SK-N-SH (cell line): ENCODE results near the gene SNX12. TPM values are rescaled to one million over a fixed set of nuclear protein-coding genes. Genes with fewer than 3 reads are reported as not detected.
A peak's percentile ranks its signal among the peaks of the same experiment; 100 is the strongest.

Source experiments
- CTCF ChIA-PET: fragments of 300-600, 350-600 bp; formaldehyde crosslinking; extraction: SDS; loops from one replicate; lab custom pipeline; 2021; lab: Yijun Ruan, JAX
- POLR2A ChIA-PET: fragments of 350-600 bp; sonication (Branson Sonifier 250); formaldehyde crosslinking; extraction: SDS; loops from one replicate; lab custom pipeline; 2020; ENCODE audit warnings: antibody characterized with exemption, inconsistent platforms; lab: Yijun Ruan, JAX
- DNase-seq: peaks from one replicate; pipeline ENCODE4 v3.0.0; 2012
- H2AFZ ChIP-seq: fragments of 200-600 bp; sonication (generic); 2 replicates; pipeline ENCODE4 v1.8.1; 2016; ENCODE audit warnings: antibody characterized with exemption, mild to moderate bottlenecking, low read depth
- H3F3A ChIP-seq: fragments of 200-600 bp; sonication (generic); replicated peaks from 2 replicates; pipeline ENCODE3; 2016; ENCODE audit warnings: antibody characterized with exemption, mild to moderate bottlenecking; ENCODE audit not compliant: insufficient read depth
- H3K27ac ChIP-seq, 2 experiments: fragments of 200-500 bp in 1 of 2; fragments of 200-600 bp in 1 of 2; sonication (Bioruptor generic) in 1 of 2; sonication (generic), shearing (Covaris generic) in 1 of 2; 2 replicates each; pipeline versions ENCODE4 v1.5.1 to v1.6.1; 2014 to 2016; ENCODE audit warnings: low read depth in 2 of 2, inconsistent platforms in 1 of 2, low read length in 1 of 2, mild to moderate bottlenecking in 1 of 2, mixed read lengths in 1 of 2
- H3K27me3 ChIP-seq: fragments of 200-600 bp; sonication (generic), shearing (Covaris generic); 2 replicates; pipeline ENCODE4 v1.6.1; 2016; ENCODE audit warnings: mixed run types; ENCODE audit not compliant: insufficient read depth
- H3K36me3 ChIP-seq, 2 experiments: fragments of 200-500 bp in 1 of 2; fragments of 200-600 bp in 1 of 2; sonication (Bioruptor generic) in 1 of 2; sonication (generic) in 1 of 2; replicated peaks in 1 of 2; 2 replicates each; pipeline versions ENCODE3 to v1.5.1; 2014 to 2016; ENCODE audit warnings: low read length in 1 of 2, mild to moderate bottlenecking in 1 of 2; ENCODE audit not compliant: insufficient read depth in 2 of 2, control insufficient read depth in 1 of 2
- H3K4me1 ChIP-seq, 2 experiments: fragments of 200-500 bp in 1 of 2; fragments of 200-600 bp in 1 of 2; sonication (Bioruptor generic) in 1 of 2; sonication (generic), shearing (Covaris generic) in 1 of 2; 2 replicates each; pipeline versions ENCODE4 v1.5.1 to v1.6.1; 2014 to 2016; ENCODE audit warnings: low read depth in 1 of 2, low read length in 1 of 2, mixed run types in 1 of 2; ENCODE audit not compliant: insufficient read depth in 2 of 2, control insufficient read depth in 1 of 2
- H3K4me2 ChIP-seq: fragments of 200-600 bp; sonication (generic), shearing (Covaris generic); 2 replicates; pipeline ENCODE4 v1.6.1; 2017; ENCODE audit warnings: mixed run types
- H3K4me3 ChIP-seq, 2 experiments: fragments of 200-500 bp in 1 of 2; fragments of 200-600 bp in 1 of 2; sonication (Bioruptor generic) in 1 of 2; sonication (generic), shearing (Covaris generic) in 1 of 2; 2 replicates each; pipeline versions ENCODE4 v1.5.1 to v1.8.1; 2014 to 2016; ENCODE audit warnings: low read depth in 2 of 2, inconsistent platforms in 1 of 2, low read length in 1 of 2, mild to moderate bottlenecking in 1 of 2, mixed read lengths in 1 of 2, moderate library complexity in 1 of 2
- H3K79me2 ChIP-seq: fragments of 200-600 bp; sonication (generic); 2 replicates; pipeline ENCODE4 v1.8.1; 2017; ENCODE audit warnings: mild to moderate bottlenecking; ENCODE audit not compliant: insufficient read depth
- H3K9ac ChIP-seq: fragments of 200-600 bp; sonication (generic); 2 replicates; pipeline ENCODE4 v1.6.1; 2017; ENCODE audit warnings: mixed run types
- H3K9me2 ChIP-seq: fragments of 200-600 bp; sonication (generic); 2 replicates; pipeline ENCODE4 v1.6.1; 2017; ENCODE audit warnings: mixed run types
- H3K9me3 ChIP-seq: fragments of 200-600 bp; sonication (generic); 2 replicates; pipeline ENCODE4 v1.6.1; 2017; ENCODE audit warnings: mixed run types, mild to moderate bottlenecking, moderate library complexity
- H4K20me1 ChIP-seq: fragments of 200-600 bp; sonication (generic); 2 replicates; pipeline ENCODE4 v1.6.1; 2017; ENCODE audit warnings: mild to moderate bottlenecking, mixed run types; ENCODE audit not compliant: insufficient read depth
- CHD2 ChIP-seq: fragments of 150-350 bp; IDR thresholded peaks from 2 replicates; pipeline ENCODE4 v1.6.1; 2018; ENCODE audit warnings: low read length; ENCODE audit not compliant: partially characterized antibody
- ELF1 ChIP-seq: IDR thresholded peaks from 2 replicates; pipeline ENCODE4 v1.4.0; 2012
- EP300 ChIP-seq, 2 experiments: IDR thresholded peaks; 2 replicates each; pipeline versions ENCODE4 v1.4.0 to v1.6.1; 2012; ENCODE audit warnings: borderline replicate concordance in 1 of 2, low read depth in 1 of 2, low read length in 1 of 2
- FOSL2 ChIP-seq: IDR thresholded peaks from 2 replicates; pipeline ENCODE4 v1.4.0; 2012; ENCODE audit warnings: low read depth, mild to moderate bottlenecking, moderate library complexity, borderline replicate concordance
- FOXJ3 ChIP-seq: sonication (generic); formaldehyde crosslinking; IDR thresholded peaks from 2 replicates; pipeline ENCODE4 v1.5.1; 2020; ENCODE audit warnings: mild to moderate bottlenecking, missing genetic modification reagents
- FOXM1 ChIP-seq: IDR thresholded peaks from 2 replicates; pipeline ENCODE4 v1.4.0; 2012; ENCODE audit warnings: low read depth, mild to moderate bottlenecking
- GABPA ChIP-seq: IDR thresholded peaks from 2 replicates; pipeline ENCODE4 v1.4.0; 2012; ENCODE audit warnings: low read depth, mild to moderate bottlenecking
- GATA2 ChIP-seq: sonication (generic); formaldehyde crosslinking; IDR thresholded peaks from 2 replicates; pipeline ENCODE4 v1.5.0; 2020; ENCODE audit warnings: mild to moderate bottlenecking, missing genetic modification reagents
- MAX ChIP-seq: IDR thresholded peaks from 2 replicates; pipeline ENCODE4 v1.4.0; 2012; ENCODE audit warnings: low read depth
- MEF2A ChIP-seq: IDR thresholded peaks from 2 replicates; pipeline ENCODE4 v1.4.0; 2012; ENCODE audit warnings: low read depth, borderline replicate concordance
- NFIC ChIP-seq: IDR thresholded peaks from 2 replicates; pipeline ENCODE4 v1.4.0; 2012; ENCODE audit warnings: borderline replicate concordance
- NRF1 ChIP-seq: IDR thresholded peaks from 2 replicates; pipeline ENCODE4 v1.6.1; 2012; ENCODE audit warnings: low read depth, mild to moderate bottlenecking, low read length
- POLR2AphosphoS5 ChIP-seq: IDR thresholded peaks from 2 replicates; pipeline ENCODE4 v1.6.1; 2012; ENCODE audit warnings: low read depth, low read length
- RCOR1 ChIP-seq: fragments of 150-350 bp; IDR thresholded peaks from 2 replicates; pipeline ENCODE4 v1.6.1; 2017; ENCODE audit warnings: antibody characterized with exemption, low read length
- REST ChIP-seq: IDR thresholded peaks from 2 replicates; pipeline ENCODE4 v1.6.1; 2012; ENCODE audit warnings: mild to moderate bottlenecking, low read depth, low read length, moderate library complexity
- RXRA ChIP-seq: IDR thresholded peaks from 2 replicates; pipeline ENCODE4 v1.4.0; 2012; ENCODE audit warnings: low read depth, mild to moderate bottlenecking, borderline replicate concordance
- SIN3A ChIP-seq: IDR thresholded peaks from 2 replicates; pipeline ENCODE4 v1.6.1; 2012; ENCODE audit warnings: low read depth, mild to moderate bottlenecking, low read length, moderate library complexity, borderline replicate concordance
- SMC3 ChIP-seq: IDR thresholded peaks from 2 replicates; pipeline ENCODE4 v1.6.1; 2012; ENCODE audit warnings: low read depth, low read length, improper control_type of control experiment
- TAF1 ChIP-seq: IDR thresholded peaks from 2 replicates; pipeline ENCODE4 v1.6.1; 2012; ENCODE audit warnings: low read depth, mild to moderate bottlenecking, low read length, moderate library complexity, borderline replicate concordance
- TCF12 ChIP-seq: IDR thresholded peaks from 2 replicates; pipeline ENCODE4 v1.4.0; 2012
- WGBS: methylation state at CpG from one replicate; pipeline ENCODE4 v1.1.6; 2017; ENCODE audit warnings: low lambda C conversion rate; 5-methylcytosine and 5-hydroxymethylcytosine counted together
- polyA plus RNA-seq, 3 experiments: library from polyadenylated mRNA; depleted of rRNA; stranded (reverse); fragments of >200 nt; gene quantifications; 2 replicates each; pipeline ENCODE4 v1.2.3, GENCODE V29; 2012
- TF ChIP-seq, protein P1 (sequence below): fragments of 200-600 bp; sonication (generic); IDR thresholded peaks from 2 replicates; pipeline ENCODE4 v1.6.1; 2017; ENCODE audit warnings: antibody characterized with exemption, mild to moderate bottlenecking, moderate library complexity
- TF ChIP-seq, protein P2 (sequence below): IDR thresholded peaks from 2 replicates; pipeline ENCODE4 v1.4.0; 2012; ENCODE audit warnings: low read depth, borderline replicate concordance
- TF ChIP-seq, protein P3 (sequence below): fragments of 150-350 bp; IDR thresholded peaks from 2 replicates; pipeline ENCODE4 v1.6.1; 2016; ENCODE audit warnings: mild to moderate bottlenecking, low read depth, low read length
- TF ChIP-seq, protein P4 (sequence below): fragments of 150-350 bp; IDR thresholded peaks from 2 replicates; pipeline ENCODE4 v1.6.1; 2017; ENCODE audit warnings: antibody characterized with exemption, low read length, low read depth, borderline replicate concordance

Gene SNX12
- polyA plus RNA-seq, 1 of the 3 experiments (the other 2 are of a cell fraction), result 39.8 TPM

GRCh38 chrX:71103110-71103983 lies 35.2 kb upstream of the SNX12 start:
- POLR2A ChIA-PET, result interaction anchor here (0.5 to 2.7 kb wide), 3 partner anchors 8 to 69 kb away, joined by 3 to 8 read pairs (median 5); partner anchors contain the start of genes IL2RG and MED12
- peaks cover 5% of the 10 kb centered on the region; the same call in 1 of the 2 replicates for H3K27me3 ChIP-seq
- no peaks in the 10 kb centered on the region for H3K9me3 ChIP-seq
- no peaks in the 10 kb centered on the region for H3F3A ChIP-seq
- 0 out of 2 replicates have a peak overlapping the region, but pooled peaks have one; percentile 2 for H2AFZ ChIP-seq
- H3K9ac ChIP-seq, result no peak overlapping the region
- CTCF ChIA-PET, result interaction anchor here (1.0 to 1.2 kb wide), 2 partner anchors 15 to 26 kb away, joined by 3 to 6 read pairs; partner anchors contain the start of gene MED12
- peak; percentile 64 for DNase-seq
- H3K27ac ChIP-seq, result peak overlapping the region in 1 of 2 experiments; percentile 89; a peak in 2 of 4 replicates
- peaks cover 0 to 33% of the 10 kb centered on the region in 2 experiments; a peak in 1 of 4 replicates for H3K4me1 ChIP-seq
- WGBS, result 42% methylated on average over 10 of the region's 10 CpGs
- no peak overlapping the region for H3K4me2 ChIP-seq
- H3K9me2 ChIP-seq, result no peaks in the 10 kb centered on the region
- no peak overlapping the region for H3K4me3 ChIP-seq
- no peaks in the 10 kb centered on the region for H3K79me2 ChIP-seq
- no peaks in the 10 kb centered on the region for H4K20me1 ChIP-seq
- no peaks in the 10 kb centered on the region for H3K36me3 ChIP-seq
- no peak for TF ChIP-seq POLR2AphosphoS5
- no peak for TF ChIP-seq SIN3A
- no peak for TF ChIP-seq FOXM1
- TF ChIP-seq, protein P1, sequence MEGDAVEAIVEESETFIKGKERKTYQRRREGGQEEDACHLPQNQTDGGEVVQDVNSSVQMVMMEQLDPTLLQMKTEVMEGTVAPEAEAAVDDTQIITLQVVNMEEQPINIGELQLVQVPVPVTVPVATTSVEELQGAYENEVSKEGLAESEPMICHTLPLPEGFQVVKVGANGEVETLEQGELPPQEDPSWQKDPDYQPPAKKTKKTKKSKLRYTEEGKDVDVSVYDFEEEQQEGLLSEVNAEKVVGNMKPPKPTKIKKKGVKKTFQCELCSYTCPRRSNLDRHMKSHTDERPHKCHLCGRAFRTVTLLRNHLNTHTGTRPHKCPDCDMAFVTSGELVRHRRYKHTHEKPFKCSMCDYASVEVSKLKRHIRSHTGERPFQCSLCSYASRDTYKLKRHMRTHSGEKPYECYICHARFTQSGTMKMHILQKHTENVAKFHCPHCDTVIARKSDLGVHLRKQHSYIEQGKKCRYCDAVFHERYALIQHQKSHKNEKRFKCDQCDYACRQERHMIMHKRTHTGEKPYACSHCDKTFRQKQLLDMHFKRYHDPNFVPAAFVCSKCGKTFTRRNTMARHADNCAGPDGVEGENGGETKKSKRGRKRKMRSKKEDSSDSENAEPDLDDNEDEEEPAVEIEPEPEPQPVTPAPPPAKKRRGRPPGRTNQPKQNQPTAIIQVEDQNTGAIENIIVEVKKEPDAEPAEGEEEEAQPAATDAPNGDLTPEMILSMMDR, result no peak
- TF ChIP-seq FOXJ3 (CRISPR knock-in tag), result no peak
- TF ChIP-seq REST, result no peak
- no peak for TF ChIP-seq SMC3
- TF ChIP-seq, protein P2, sequence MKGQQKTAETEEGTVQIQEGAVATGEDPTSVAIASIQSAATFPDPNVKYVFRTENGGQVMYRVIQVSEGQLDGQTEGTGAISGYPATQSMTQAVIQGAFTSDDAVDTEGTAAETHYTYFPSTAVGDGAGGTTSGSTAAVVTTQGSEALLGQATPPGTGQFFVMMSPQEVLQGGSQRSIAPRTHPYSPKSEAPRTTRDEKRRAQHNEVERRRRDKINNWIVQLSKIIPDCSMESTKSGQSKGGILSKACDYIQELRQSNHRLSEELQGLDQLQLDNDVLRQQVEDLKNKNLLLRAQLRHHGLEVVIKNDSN, result no peak
- peak; percentile 92 for TF ChIP-seq CHD2
- no peak for TF ChIP-seq NFIC
- TF ChIP-seq GATA2 (CRISPR knock-in tag), result peak; percentile 54
- TF ChIP-seq TAF1, result no peak
- TF ChIP-seq, protein P3, sequence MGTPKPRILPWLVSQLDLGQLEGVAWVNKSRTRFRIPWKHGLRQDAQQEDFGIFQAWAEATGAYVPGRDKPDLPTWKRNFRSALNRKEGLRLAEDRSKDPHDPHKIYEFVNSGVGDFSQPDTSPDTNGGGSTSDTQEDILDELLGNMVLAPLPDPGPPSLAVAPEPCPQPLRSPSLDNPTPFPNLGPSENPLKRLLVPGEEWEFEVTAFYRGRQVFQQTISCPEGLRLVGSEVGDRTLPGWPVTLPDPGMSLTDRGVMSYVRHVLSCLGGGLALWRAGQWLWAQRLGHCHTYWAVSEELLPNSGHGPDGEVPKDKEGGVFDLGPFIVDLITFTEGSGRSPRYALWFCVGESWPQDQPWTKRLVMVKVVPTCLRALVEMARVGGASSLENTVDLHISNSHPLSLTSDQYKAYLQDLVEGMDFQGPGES, result no peak
- no peak for TF ChIP-seq MAX
- no peak for TF ChIP-seq NRF1
- TF ChIP-seq RCOR1, result no peak; the same call in 1 of the 2 replicates
- no peak for TF ChIP-seq ELF1
- TF ChIP-seq TCF12, result no peak
- TF ChIP-seq, protein P4, sequence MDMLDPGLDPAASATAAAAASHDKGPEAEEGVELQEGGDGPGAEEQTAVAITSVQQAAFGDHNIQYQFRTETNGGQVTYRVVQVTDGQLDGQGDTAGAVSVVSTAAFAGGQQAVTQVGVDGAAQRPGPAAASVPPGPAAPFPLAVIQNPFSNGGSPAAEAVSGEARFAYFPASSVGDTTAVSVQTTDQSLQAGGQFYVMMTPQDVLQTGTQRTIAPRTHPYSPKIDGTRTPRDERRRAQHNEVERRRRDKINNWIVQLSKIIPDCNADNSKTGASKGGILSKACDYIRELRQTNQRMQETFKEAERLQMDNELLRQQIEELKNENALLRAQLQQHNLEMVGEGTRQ, result no peak
- no peak for TF ChIP-seq RXRA
- TF ChIP-seq EP300 (IDR thresholded peaks at IDR 0.05; ENCODE audit: borderline replicate concordance in 1 of 2, low read depth in 1 of 2, low read length in 1 of 2), result peak in 1 of 2 experiments; percentile 43; a peak in 1 of 4 replicates
- no peak for TF ChIP-seq FOSL2
- no peak for TF ChIP-seq GABPA
- TF ChIP-seq MEF2A, result no peak
